ENCODE results near the gene SYNJ2. TPM values are rescaled to one million over a fixed set of nuclear protein-coding genes. Genes with fewer than 3 reads are reported as not detected.
A peak's percentile ranks its signal among the peaks of the same experiment; 100 is the strongest.

SYNJ2 gene
- total RNA-seq, 1 donor from 2014 or later: 12.3 TPM

- Histone ChIP-seq H3K9me3 (replicated peaks) (no peaks in the 10 kb centered on the region), H3K27me3 (ENCODE audit: low read depth) (no peaks in the 10 kb centered on the region), H3K4me1 (peaks cover 8% of the 10 kb centered on the region), H3K4me3 (no peak overlapping the region), H3K27ac (replicated peaks) (no peak overlapping the region), H3K36me3 (no peaks in the 10 kb centered on the region)
- no peak for DNase-seq
- no peak for TF ChIP-seq CTCF (IDR thresholded peaks at IDR 0.05; ENCODE audit: borderline replicate concordance)
- intact Hi-C loops (cut with micrococcal nuclease): no loop called here
Measured at GRCh38 chr6:157976345-157977175, 5.1 kb upstream of the SYNJ2 start.

- Histone ChIP-seq H3K9me3 (replicated peaks) (no peaks in the 10 kb centered on the region), H3K4me3 (no peak overlapping the region), H3K4me1 (peaks cover 15% of the 10 kb centered on the region), H3K36me3 (no peaks in the 10 kb centered on the region), H3K27ac (replicated peaks) (no peak overlapping the region), H3K27me3 (ENCODE audit: low read depth) (no peaks in the 10 kb centered on the region)
- intact Hi-C loops (cut with micrococcal nuclease): no loop called here
- DNase-seq: no peak
- TF ChIP-seq CTCF (IDR thresholded peaks at IDR 0.05; ENCODE audit: borderline replicate concordance): no peak
Measured at GRCh38 chr6:157977176-157977804, 4.4 kb upstream of the SYNJ2 start.

GRCh38 chr6:157978021-157978783, 3.5 kb upstream of the SYNJ2 start:
- Histone ChIP-seq H3K27me3 (ENCODE audit: low read depth) (no peaks in the 10 kb centered on the region), H3K4me3 (no peak overlapping the region), H3K9me3 (replicated peaks) (no peaks in the 10 kb centered on the region), H3K27ac (replicated peaks) (no peak overlapping the region), H3K4me1 (peaks cover 24% of the 10 kb centered on the region), H3K36me3 (no peaks in the 10 kb centered on the region)
- TF ChIP-seq CTCF (IDR thresholded peaks at IDR 0.05; ENCODE audit: borderline replicate concordance): no peak
- no peak for DNase-seq
- intact Hi-C loops (cut with micrococcal nuclease): no loop called here

- no peak for TF ChIP-seq CTCF (IDR thresholded peaks at IDR 0.05; ENCODE audit: borderline replicate concordance)
- peak overlapping the region; percentile 78 for H3K27ac ChIP-seq (replicated peaks)
- no peaks in the 10 kb centered on the region for H3K27me3 ChIP-seq (ENCODE audit: low read depth)
- no peaks in the 10 kb centered on the region for H3K9me3 ChIP-seq (replicated peaks)
- H3K36me3 ChIP-seq: no peaks in the 10 kb centered on the region
- H3K4me3 ChIP-seq: peak overlapping the region; percentile 92
- H3K4me1 ChIP-seq: peaks cover 33% of the 10 kb centered on the region
- no peak for DNase-seq
- intact Hi-C loops (cut with micrococcal nuclease): no loop called here
Measured at GRCh38 chr6:157980288-157981131, 1.2 kb upstream of the SYNJ2 start.

GRCh38 chr6:157981132-157981394, 600 bp upstream of the SYNJ2 start:
- TF ChIP-seq CTCF (IDR thresholded peaks at IDR 0.05; ENCODE audit: borderline replicate concordance): no peak
- Histone ChIP-seq H3K4me3 (peak overlapping the region; percentile 92), H3K27me3 (ENCODE audit: low read depth) (no peaks in the 10 kb centered on the region), H3K4me1 (peaks cover 33% of the 10 kb centered on the region), H3K9me3 (replicated peaks) (no peaks in the 10 kb centered on the region), H3K36me3 (no peaks in the 10 kb centered on the region), H3K27ac (replicated peaks) (peak overlapping the region; percentile 78)
- no peak for DNase-seq
- intact Hi-C loops (cut with micrococcal nuclease): no loop called here

Measured in left ventricle myocardium inferior (tissue), 1 donor.